ENCODE results near the gene SLC41A2.

Gene SLC41A2

GRCh38 chr12:104928036-104928745 is 29.9 kb downstream of the SLC41A2 start:
- Histone ChIP-seq H2AK5ac (ENCODE audit: low read length) (no peak overlapping the region), H3K79me2 (ENCODE audit: control insufficient read depth, insufficient read depth, low read length) (no peaks in the 10 kb centered on the region), H2BK120ac (ENCODE audit: low read depth, low read length) (no peak overlapping the region), H2BK5ac (ENCODE audit: low read length) (no peak overlapping the region), H3K4me3 (ENCODE audit: low read length) (no peak overlapping the region), H3K27me3 (ENCODE audit: insufficient read depth, low read length, poor library complexity) (no peaks in the 10 kb centered on the region), H3K4ac (ENCODE audit: low read depth, low read length) (no peak overlapping the region), H4K5ac (ENCODE audit: low read length) (no peak overlapping the region), H2BK15ac (replicated peaks; ENCODE audit: low read depth) (no peak overlapping the region), H3K9ac (ENCODE audit: low read length) (no peak overlapping the region), H4K8ac (ENCODE audit: low read depth, low read length) (no peak overlapping the region), H3K4me1 (ENCODE audit: control insufficient read depth, low read depth, low read length) (no peaks in the 10 kb centered on the region), H3K23ac (ENCODE audit: low read length) (no peak overlapping the region), H3K36me3 (ENCODE audit: control insufficient read depth, insufficient read depth, low read length) (no peaks in the 10 kb centered on the region), H3K27ac (ENCODE audit: low read depth, low read length) (no peak overlapping the region), H3K18ac (ENCODE audit: low read length) (no peak overlapping the region), H3K79me1 (ENCODE audit: low read length) (no peaks in the 10 kb centered on the region), H3K56ac (ENCODE audit: low read length) (no peak overlapping the region), H3K4me2 (ENCODE audit: low read length) (no peak overlapping the region)
- WGBS (ENCODE audit: extremely low coverage, insufficient coverage, low lambda C conversion rate), result no CpG with 5 or more reads among the region's 7 CpGs
- no peak for DNase-seq

- Histone ChIP-seq H3K4ac (ENCODE audit: low read depth, low read length) (no peak overlapping the region), H2BK120ac (ENCODE audit: low read depth, low read length) (no peak overlapping the region), H3K56ac (ENCODE audit: low read length) (no peak overlapping the region), H2BK5ac (ENCODE audit: low read length) (no peak overlapping the region), H3K9ac (ENCODE audit: low read length) (no peak overlapping the region), H4K8ac (ENCODE audit: low read depth, low read length) (no peak overlapping the region), H3K4me1 (ENCODE audit: control insufficient read depth, low read depth, low read length) (no peaks in the 10 kb centered on the region), H3K18ac (ENCODE audit: low read length) (no peak overlapping the region), H3K27ac (ENCODE audit: low read depth, low read length) (no peak overlapping the region), H2AK5ac (ENCODE audit: low read length) (no peak overlapping the region), H3K4me2 (ENCODE audit: low read length) (no peak overlapping the region), H3K23ac (ENCODE audit: low read length) (no peak overlapping the region), H3K27me3 (ENCODE audit: insufficient read depth, low read length, poor library complexity) (no peaks in the 10 kb centered on the region), H3K36me3 (ENCODE audit: control insufficient read depth, insufficient read depth, low read length) (no peaks in the 10 kb centered on the region), H3K4me3 (ENCODE audit: low read length) (no peak overlapping the region), H4K5ac (ENCODE audit: low read length) (no peak overlapping the region), H3K79me1 (ENCODE audit: low read length) (no peaks in the 10 kb centered on the region), H2BK15ac (replicated peaks; ENCODE audit: low read depth) (no peak overlapping the region), H3K79me2 (ENCODE audit: control insufficient read depth, insufficient read depth, low read length) (no peaks in the 10 kb centered on the region)
- WGBS (ENCODE audit: extremely low coverage, insufficient coverage, low lambda C conversion rate), result no CpG with 5 or more reads among the region's 7 CpGs
- DNase-seq, result no peak
Measured at GRCh38 chr12:104925501-104925900, 32.6 kb downstream of the SLC41A2 start.

GRCh38 chr12:104921340-104921739 is 36.8 kb downstream of the SLC41A2 start:
- H3K4ac ChIP-seq (ENCODE audit: low read depth, low read length), result no peak overlapping the region
- H3K27me3 ChIP-seq (ENCODE audit: insufficient read depth, low read length, poor library complexity), result no peaks in the 10 kb centered on the region
- no peaks in the 10 kb centered on the region for H3K36me3 ChIP-seq (ENCODE audit: control insufficient read depth, insufficient read depth, low read length)
- H3K23ac ChIP-seq (ENCODE audit: low read length), result no peak overlapping the region
- no peak overlapping the region for H2BK5ac ChIP-seq (ENCODE audit: low read length)
- no peak overlapping the region for H3K56ac ChIP-seq (ENCODE audit: low read length)
- H4K8ac ChIP-seq (ENCODE audit: low read depth, low read length), result no peak overlapping the region
- H4K5ac ChIP-seq (ENCODE audit: low read length), result no peak overlapping the region
- H3K4me1 ChIP-seq (ENCODE audit: control insufficient read depth, low read depth, low read length), result no peaks in the 10 kb centered on the region
- H2BK120ac ChIP-seq (ENCODE audit: low read depth, low read length), result no peak overlapping the region
- no peaks in the 10 kb centered on the region for H3K79me2 ChIP-seq (ENCODE audit: control insufficient read depth, insufficient read depth, low read length)
- no peak overlapping the region for H3K4me2 ChIP-seq (ENCODE audit: low read length)
- no peak overlapping the region for H2BK15ac ChIP-seq (replicated peaks; ENCODE audit: low read depth)
- H2AK5ac ChIP-seq (ENCODE audit: low read length), result no peak overlapping the region
- no peaks in the 10 kb centered on the region for H3K79me1 ChIP-seq (ENCODE audit: low read length)
- H3K18ac ChIP-seq (ENCODE audit: low read length), result no peak overlapping the region
- H3K9ac ChIP-seq (ENCODE audit: low read length), result no peak overlapping the region
- no peak for DNase-seq
- no peak overlapping the region for H3K27ac ChIP-seq (ENCODE audit: low read depth, low read length)
- H3K4me3 ChIP-seq (ENCODE audit: low read length), result no peak overlapping the region

- H3K23ac ChIP-seq (ENCODE audit: low read length), result no peak overlapping the region
- H3K9ac ChIP-seq (ENCODE audit: low read length), result no peak overlapping the region
- no peaks in the 10 kb centered on the region for H3K79me2 ChIP-seq (ENCODE audit: control insufficient read depth, insufficient read depth, low read length)
- H3K27ac ChIP-seq (ENCODE audit: low read depth, low read length), result no peak overlapping the region
- H3K4ac ChIP-seq (ENCODE audit: low read depth, low read length), result no peak overlapping the region
- H2BK120ac ChIP-seq (ENCODE audit: low read depth, low read length), result no peak overlapping the region
- H3K4me2 ChIP-seq (ENCODE audit: low read length), result no peak overlapping the region
- no peak overlapping the region for H3K56ac ChIP-seq (ENCODE audit: low read length)
- no peak overlapping the region for H3K18ac ChIP-seq (ENCODE audit: low read length)
- H4K8ac ChIP-seq (ENCODE audit: low read depth, low read length), result no peak overlapping the region
- H3K79me1 ChIP-seq (ENCODE audit: low read length), result no peaks in the 10 kb centered on the region
- no peaks in the 10 kb centered on the region for H3K27me3 ChIP-seq (ENCODE audit: insufficient read depth, low read length, poor library complexity)
- no peak overlapping the region for H4K5ac ChIP-seq (ENCODE audit: low read length)
- H3K36me3 ChIP-seq (ENCODE audit: control insufficient read depth, insufficient read depth, low read length), result no peaks in the 10 kb centered on the region
- DNase-seq, result no peak
- no CpG with 5 or more reads among the region's 4 CpGs for WGBS (ENCODE audit: extremely low coverage, insufficient coverage, low lambda C conversion rate)
- H2BK5ac ChIP-seq (ENCODE audit: low read length), result no peak overlapping the region
- peaks cover 1% of the 10 kb centered on the region for H3K4me1 ChIP-seq (ENCODE audit: control insufficient read depth, low read depth, low read length)
- no peak overlapping the region for H2BK15ac ChIP-seq (replicated peaks; ENCODE audit: low read depth)
- no peak overlapping the region for H3K4me3 ChIP-seq (ENCODE audit: low read length)
- no peak overlapping the region for H2AK5ac ChIP-seq (ENCODE audit: low read length)
Measured at GRCh38 chr12:104911942-104912341, 46.1 kb downstream of the SLC41A2 start.

GRCh38 chr12:104910196-104910840 is 47.8 kb downstream of the SLC41A2 start:
- Histone ChIP-seq H3K27me3 (ENCODE audit: insufficient read depth, low read length, poor library complexity) (no peaks in the 10 kb centered on the region), H2BK15ac (replicated peaks; ENCODE audit: low read depth) (no peak overlapping the region), H4K8ac (ENCODE audit: low read depth, low read length) (no peak overlapping the region), H3K79me2 (ENCODE audit: control insufficient read depth, insufficient read depth, low read length) (no peaks in the 10 kb centered on the region), H3K4me3 (ENCODE audit: low read length) (no peak overlapping the region), H3K4ac (ENCODE audit: low read depth, low read length) (no peak overlapping the region), H3K23ac (ENCODE audit: low read length) (no peak overlapping the region), H3K36me3 (ENCODE audit: control insufficient read depth, insufficient read depth, low read length) (no peaks in the 10 kb centered on the region), H4K5ac (ENCODE audit: low read length) (no peak overlapping the region), H3K4me2 (ENCODE audit: low read length) (no peak overlapping the region), H3K4me1 (ENCODE audit: control insufficient read depth, low read depth, low read length) (peaks cover 1% of the 10 kb centered on the region), H2AK5ac (ENCODE audit: low read length) (no peak overlapping the region), H3K56ac (ENCODE audit: low read length) (no peak overlapping the region), H3K27ac (ENCODE audit: low read depth, low read length) (peak overlapping the region; percentile 51), H2BK120ac (ENCODE audit: low read depth, low read length) (no peak overlapping the region), H2BK5ac (ENCODE audit: low read length) (peak overlapping the region; percentile 89), H3K18ac (ENCODE audit: low read length) (no peak overlapping the region), H3K79me1 (ENCODE audit: low read length) (no peaks in the 10 kb centered on the region), H3K9ac (ENCODE audit: low read length) (no peak overlapping the region)
- no peak for DNase-seq
- no CpG with 5 or more reads among the region's 1 CpG for WGBS (ENCODE audit: extremely low coverage, insufficient coverage, low lambda C conversion rate)

- Histone ChIP-seq H3K4me2 (ENCODE audit: low read length) (no peak overlapping the region), H3K79me1 (ENCODE audit: low read length) (no peaks in the 10 kb centered on the region), H3K79me2 (ENCODE audit: control insufficient read depth, insufficient read depth, low read length) (no peaks in the 10 kb centered on the region), H2BK5ac (ENCODE audit: low read length) (no peak overlapping the region), H3K23ac (ENCODE audit: low read length) (no peak overlapping the region), H3K56ac (ENCODE audit: low read length) (no peak overlapping the region), H2BK120ac (ENCODE audit: low read depth, low read length) (no peak overlapping the region), H2BK15ac (replicated peaks; ENCODE audit: low read depth) (no peak overlapping the region), H3K27ac (ENCODE audit: low read depth, low read length) (no peak overlapping the region), H2AK5ac (ENCODE audit: low read length) (no peak overlapping the region), H3K36me3 (ENCODE audit: control insufficient read depth, insufficient read depth, low read length) (no peaks in the 10 kb centered on the region), H4K8ac (ENCODE audit: low read depth, low read length) (no peak overlapping the region), H3K18ac (ENCODE audit: low read length) (no peak overlapping the region), H3K4ac (ENCODE audit: low read depth, low read length) (no peak overlapping the region), H3K4me3 (ENCODE audit: low read length) (no peak overlapping the region), H3K9ac (ENCODE audit: low read length) (no peak overlapping the region), H3K4me1 (ENCODE audit: control insufficient read depth, low read depth, low read length) (peaks cover 1% of the 10 kb centered on the region), H4K5ac (ENCODE audit: low read length) (no peak overlapping the region), H3K27me3 (ENCODE audit: insufficient read depth, low read length, poor library complexity) (no peaks in the 10 kb centered on the region)
- WGBS (ENCODE audit: extremely low coverage, insufficient coverage, low lambda C conversion rate), result no CpG with 5 or more reads among the region's 2 CpGs
- peak; percentile 5 for DNase-seq
Measured at GRCh38 chr12:104909761-104910160, 48.3 kb downstream of the SLC41A2 start.

Data from mesendoderm (in vitro differentiated cells).